ENCODE data around the gene TMPRSS5.

Gene TMPRSS5

DNA sequence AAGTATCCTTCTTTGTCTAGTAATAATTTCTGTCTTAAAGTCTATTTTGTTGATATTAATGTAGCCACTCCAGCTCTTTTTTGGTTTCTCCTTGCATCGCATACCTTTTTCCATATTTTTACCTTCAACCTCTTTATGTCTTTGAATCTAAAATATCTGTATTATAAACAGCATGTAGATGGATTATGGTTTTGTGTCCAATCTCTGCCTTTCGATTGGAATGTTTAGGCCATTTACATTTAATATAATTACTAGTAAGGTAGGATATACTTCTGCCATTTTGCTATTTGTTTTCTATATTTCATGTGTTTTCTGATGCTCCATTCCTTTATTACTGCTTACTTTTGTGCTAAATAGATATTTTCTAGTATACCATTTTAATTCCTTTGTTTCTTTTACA, 39.5 kb downstream of the TMPRSS5 start:
- no peak for DNase-seq

DNA sequence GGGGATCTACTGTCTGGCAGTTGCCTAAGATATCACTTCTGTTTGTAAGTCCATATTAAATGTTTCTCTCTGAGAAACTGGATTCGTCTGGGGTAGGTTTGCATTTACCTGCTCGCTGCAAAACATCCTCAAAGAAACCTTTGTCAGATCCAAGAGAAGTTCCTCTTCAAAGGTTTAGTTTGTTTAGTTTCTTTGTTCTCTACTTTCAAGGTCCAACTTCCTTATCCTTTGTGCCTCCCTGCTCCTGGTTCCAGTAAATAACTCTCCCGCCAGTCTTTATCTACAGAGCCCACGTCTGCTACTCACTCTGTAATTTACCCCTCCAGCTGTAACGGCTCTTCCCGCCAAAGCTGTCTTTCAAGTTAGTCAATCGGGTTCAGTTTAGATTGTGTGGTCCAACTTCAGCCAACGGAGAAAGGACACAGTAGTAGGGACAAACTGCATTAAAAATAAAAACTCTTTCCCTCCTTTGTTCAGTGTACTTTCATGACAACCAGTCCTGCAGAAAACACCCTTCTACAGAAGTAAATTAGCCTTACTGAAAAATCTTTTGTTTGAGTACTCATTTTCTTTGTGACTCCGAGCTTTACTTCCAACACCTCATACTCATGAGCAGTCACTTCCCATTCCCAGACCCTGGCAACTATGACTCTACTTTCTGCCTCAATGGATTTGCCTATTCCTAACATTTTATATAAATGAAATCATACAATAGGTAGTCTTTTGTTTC, 41.0 kb downstream of the TMPRSS5 start:
- no peak for DNase-seq

DNA sequence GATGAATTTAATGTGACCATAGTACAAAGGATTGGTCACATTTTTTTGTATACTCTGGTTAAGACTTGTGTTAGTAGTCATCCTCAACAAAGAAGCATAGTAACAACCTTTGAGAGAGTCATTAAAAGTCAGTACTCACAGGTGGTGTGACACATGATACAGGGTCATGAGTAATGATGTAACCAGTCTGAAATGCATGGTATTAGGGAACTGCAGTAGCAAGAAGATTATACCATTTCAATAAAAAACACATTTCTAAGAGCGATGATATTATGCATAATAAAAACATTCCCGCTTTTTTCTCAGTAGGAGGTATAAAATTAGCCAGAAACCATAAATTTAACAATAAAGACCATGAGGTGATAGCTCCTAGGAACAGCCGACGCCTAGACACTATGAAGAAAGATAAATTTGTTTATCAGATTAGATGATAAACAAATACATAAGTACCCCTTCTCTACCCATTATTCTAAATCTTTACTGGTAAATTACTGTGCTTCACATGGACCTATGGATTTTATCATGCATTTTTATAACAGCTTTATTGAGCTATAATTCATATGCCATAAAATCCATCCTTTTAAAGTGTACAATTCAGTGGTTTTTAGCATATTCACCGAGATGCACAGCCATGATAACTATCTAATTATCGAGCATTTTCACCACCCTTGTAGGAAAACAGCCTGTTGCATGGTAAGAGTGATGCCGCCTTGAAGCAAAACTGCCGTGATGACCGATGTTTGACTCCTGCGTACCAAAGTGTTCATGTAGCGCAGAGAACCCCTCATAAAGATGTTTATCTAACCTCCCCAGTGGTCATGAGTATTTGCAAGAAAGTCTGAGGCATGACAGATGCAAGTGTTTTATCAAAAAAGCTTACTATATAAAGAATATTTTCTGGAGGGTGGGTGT, 41.8 kb downstream of the TMPRSS5 start:
- DNase-seq = no peak

DNA sequence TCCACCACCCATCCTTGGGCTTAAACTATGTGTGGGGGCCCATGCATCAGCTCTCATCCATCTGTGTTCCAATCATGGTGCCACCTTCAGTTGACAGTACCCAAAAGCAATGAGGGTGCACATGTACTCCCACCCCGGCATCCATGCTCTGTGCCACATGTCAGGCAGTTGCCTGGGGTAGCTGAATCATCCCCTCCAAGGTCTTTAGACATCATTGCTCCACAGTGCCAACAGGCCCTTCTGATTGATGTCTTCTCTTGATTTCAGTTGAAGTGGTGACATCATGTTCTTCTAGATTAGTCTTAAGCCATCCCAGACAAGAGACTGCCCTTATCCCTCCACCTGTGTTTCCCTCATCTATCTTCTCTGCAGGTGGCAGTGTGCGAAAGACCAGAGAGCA, 42.5 kb downstream of the TMPRSS5 start:
- DNase-seq = no peak

DNA sequence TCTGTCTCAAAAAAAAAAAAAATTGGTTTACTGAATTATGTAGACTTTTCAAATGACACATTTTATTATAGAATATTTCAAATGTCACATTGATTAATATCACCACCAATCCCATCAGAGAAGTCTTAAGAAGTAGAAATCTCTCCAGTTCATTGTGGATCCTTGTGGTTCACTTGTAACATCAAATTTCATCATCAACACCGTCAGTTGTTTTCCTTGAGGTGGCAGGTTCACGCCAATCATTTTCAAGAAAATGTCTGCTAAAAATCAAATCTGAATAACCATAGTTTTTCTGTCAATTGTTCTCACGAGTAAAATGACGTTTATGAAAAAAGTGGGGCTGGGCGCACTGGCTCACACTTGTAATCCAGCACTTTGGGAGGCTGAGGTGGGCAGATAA, 50.3 kb downstream of the TMPRSS5 start:
- DNase-seq = no peak

DNA sequence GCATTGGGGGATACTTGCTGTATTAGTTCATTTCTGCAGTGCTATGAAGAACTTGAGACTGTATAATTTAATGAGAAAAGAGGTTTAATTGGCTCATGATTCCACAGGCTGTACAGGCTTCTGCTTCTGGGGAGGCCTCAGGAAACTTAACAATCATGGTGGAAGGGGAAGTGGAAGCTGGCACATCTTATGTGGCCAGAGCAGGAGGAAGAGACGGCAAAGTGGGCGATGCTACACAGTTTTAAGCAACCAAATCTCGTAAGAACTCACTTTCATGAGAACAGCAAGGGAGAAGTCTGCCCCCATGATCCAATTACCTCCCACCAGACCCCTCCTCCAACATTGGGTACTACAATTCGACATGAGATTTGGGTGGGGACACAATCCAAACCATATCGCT, 55.1 kb downstream of the TMPRSS5 start:
- no peak for DNase-seq

DNA sequence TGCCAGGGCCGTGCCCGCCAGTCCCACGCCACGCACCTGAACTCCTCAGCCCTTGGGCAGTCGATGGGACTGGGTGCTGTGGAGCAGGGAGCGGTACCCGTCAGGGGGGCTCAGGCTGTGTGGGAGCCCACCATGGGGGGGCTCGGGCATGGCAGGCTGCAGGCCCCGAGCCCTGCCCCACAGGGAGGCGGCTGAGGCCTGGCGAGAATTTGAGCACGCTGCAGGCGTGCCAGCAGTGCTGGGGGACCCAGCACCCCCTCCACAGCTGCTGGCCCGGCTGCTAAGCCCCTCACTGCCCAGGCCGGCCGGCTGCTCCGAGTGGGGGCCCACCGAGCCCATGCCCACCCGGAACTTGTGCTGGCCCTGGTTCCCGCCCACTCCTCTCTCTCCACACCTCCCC, 56.8 kb downstream of the TMPRSS5 start:
- DNase-seq = no peak

DNA sequence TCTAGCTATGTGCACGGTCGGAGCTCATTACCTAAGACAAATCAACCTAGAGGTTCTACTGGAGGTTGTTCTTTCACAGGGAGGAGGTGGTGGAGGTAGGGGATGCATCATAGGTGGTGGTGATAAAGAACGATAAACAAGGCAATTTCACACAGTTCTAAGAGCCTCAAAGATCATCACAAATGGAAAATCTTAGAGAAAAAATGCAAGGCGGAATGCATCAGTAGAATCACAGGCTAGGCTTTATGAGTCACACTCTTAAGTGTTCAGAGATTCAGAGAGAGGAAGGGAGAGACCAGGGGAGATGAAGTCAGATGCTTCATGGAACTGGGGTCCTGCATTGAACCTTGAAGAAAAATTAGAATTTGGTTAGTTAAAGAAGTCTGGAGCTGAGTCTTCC, 58.3 kb downstream of the TMPRSS5 start:
- DNase-seq = no peak

DNA sequence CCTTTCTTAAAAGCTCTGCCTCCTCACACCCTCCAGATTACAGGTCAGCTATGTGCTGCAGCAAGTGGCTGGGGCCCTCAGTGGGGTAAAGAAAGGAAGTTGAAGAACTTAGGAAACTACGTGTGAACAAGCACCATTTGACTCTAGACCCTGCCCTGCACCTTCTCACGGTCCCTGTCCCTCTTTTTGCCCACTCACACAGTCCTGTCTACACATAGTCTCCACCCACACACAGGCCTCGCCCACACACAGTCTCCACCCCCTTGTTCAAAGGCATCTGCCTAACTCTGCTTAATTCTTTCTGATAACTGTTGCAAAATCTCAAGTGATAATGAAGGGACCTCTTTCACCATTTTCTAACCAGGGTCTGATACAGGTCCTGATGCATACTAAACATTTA, 59.0 kb downstream of the TMPRSS5 start:
- no peak for DNase-seq

DNA sequence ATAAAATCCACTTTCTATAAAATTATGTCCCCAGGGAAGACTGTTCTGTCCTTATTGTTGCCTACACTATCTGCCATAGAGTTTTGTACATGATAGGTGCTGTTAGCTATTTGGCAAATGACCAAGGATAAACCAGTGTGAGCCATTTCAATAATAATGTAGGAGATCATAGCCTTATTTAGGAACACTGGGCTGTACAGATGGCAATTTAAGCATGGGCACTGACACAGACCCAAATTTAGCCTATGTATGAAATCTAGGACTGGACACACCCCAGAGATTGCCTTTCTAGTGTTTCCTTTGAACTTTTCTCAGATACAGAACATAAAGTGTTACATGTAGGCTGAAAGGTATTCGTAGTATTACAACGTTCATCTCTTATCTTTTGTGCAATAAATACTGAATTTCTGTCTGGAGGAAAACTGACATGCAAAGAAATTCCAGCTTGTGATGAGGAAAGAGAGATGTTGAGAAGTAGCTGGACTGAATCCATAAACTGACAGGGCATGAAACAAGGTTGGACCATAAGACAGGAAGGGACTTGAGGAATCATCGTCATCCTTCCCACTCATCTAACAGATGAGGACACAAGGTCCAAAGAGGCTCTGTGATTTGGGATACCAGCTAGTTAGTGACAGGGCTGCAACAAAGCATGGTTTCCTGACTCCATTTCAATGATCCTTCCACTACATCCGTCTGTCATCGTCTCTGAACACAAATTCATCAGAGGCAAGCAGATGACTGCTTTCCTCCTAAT, 60.3 kb downstream of the TMPRSS5 start:
- no peak for DNase-seq

DNA sequence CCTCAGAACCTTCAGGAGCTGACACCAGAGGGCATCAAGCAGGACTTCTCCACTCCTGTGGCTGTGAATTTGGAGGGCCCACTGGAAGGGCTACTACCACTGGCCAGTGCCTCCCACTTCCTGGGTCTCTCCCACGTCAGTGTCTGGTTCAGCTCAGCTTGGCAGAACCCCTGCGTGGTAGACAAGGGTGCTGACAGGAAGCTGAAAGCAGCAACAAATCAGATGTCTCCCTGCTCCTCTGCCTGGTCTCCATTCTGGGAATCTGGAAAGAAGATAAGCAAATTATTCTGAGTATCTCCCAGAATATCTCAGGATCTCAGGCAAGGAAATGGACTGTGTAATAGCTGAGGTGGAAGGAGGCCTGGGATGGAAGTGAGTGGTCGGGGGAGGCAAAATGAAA, 61.5 kb downstream of the TMPRSS5 start:
- no peak for DNase-seq

DNA sequence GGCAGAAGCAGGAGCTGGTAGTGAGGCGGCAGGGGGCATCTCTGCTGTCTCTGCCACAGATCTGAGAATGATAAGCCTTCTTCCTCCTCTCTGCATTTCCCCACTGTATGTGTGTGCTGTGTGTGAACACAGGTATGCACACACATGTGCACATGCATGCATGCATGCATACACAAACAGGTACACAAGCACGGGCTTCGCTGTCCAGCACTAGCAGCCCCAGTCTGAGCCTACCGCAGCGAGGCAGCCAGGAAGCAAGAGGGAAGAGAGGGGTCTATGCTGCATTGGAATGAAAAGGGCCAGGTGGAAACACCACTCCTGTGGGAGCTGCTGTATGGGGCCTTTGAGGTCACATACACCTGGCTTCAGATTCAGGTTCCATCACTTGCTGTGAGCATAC, 62.4 kb downstream of the TMPRSS5 start:
- no peak for DNase-seq

DNA sequence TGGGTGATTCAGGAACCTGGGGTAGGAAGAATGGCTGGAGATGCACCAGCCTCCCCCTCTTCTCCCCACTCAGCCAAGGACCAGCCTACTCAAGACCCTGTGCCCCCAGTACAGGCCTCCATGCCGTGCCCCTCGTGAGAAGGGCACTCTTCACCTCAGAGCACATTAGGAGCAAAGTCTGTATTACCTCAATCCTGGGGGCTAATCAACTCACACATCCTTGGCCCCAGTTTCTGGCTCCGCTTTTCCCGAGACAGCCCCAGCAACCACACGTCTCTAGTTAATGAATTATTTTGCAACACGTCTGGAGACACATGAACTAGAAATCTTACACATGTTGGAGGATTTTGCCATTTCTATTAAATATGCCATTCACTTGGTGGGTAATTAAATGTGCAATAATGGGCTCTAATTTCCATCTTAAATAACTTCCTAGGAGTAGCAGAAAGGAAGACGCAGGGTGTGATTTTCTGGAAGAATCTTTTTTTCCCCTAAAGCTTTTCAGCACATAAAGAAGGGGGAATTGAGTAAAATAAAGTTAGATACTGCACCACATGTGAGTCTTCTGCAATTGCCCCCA, 63.0 kb downstream of the TMPRSS5 start:
- DNase-seq = no peak

DNA sequence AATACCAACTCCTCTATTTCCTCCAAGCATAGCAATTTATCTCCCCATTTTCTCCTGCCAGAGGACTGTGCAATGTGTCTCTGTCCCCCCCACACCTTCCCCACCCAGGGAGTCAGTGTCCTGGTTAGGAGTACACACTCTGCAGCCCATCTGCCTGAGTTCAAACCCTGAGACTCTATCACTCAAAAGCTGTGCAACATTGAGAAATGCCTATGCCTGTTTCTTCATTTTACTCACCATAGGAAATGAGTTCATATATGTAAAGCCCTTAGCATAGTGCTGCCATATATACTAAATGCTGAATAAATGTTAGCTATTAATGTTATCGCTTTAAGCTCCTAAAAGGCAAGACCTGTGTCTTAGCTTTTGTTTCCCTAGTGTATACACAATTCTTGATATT, 64.0 kb downstream of the TMPRSS5 start:
- DNase-seq = no peak

DNA sequence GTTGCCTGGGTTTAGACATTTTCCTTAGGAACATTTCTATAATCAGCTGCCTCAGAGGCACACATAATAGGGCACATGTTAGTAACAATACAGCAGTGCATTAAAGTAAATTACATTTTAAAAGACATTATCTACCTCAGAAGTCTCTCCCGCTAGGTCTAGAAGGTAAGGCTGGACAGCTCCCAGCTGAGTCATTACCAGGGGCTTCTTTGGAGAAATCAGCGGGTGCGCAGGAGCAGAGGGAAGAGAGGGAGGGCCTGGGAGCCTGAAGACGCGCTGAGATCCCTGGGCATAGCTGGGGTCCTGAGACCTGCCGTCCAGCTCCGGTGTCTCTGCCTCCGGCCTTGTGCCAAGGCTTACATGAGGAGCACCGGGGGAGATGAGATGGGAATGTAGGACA, 67.7 kb downstream of the TMPRSS5 start:
- no peak for DNase-seq

DNA sequence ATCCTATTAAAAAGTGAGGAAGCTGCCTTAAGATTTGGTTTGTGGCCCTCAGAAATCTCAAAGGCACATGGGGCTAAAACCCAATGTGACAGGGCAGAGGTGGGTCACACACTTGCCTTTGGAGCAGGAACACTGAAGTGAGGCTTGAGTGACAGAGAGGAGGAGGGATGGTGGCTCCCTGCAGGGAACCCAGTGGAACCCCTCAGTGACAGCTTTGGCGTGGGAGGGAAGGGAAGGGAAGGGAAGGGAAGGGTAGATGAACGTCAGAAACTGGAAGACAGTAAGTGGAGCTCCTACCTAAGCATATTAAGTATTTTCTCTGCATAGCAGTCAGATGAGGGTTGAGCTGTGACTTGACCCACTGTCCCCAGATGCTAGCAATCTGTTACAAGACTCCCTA, 68.5 kb downstream of the TMPRSS5 start:
- no peak for DNase-seq

Data from activated CD8-positive, alpha-beta memory T cell treated with anti-CD3 and anti-CD28 coated beads, Interleukin-2, amount 50 U/mL, for 48 hours (primary cell).